Left renal pelvis (tissue), 4 donors: ENCODE data around the gene SLC22A31. TPM values are rescaled to one million over a fixed set of nuclear protein-coding genes. Genes with fewer than 3 reads are reported as not detected.
"Not testable (repeated sequence)": the region's sequence is repeated elsewhere in the genome, so short reads cannot be mapped to it uniquely, and the experiment has no call there.

Experiments
- DNase-seq, 4 donors: peaks; one replicate each; pipeline ENCODE4 v3.0.0-alpha.2; 2013; ENCODE audit warnings: low read depth in 4 of 4, low spot score in 3 of 4
- polyA plus RNA-seq, 4 donors: library from polyadenylated mRNA; unstranded; fragments of 120-200 nt; gene quantifications; one replicate each; pipeline ENCODE4 v1.2.1, GENCODE V29; 2013; ENCODE audit not compliant: insufficient read length in 4 of 4

Gene SLC22A31
- polyA plus RNA-seq, 4 donors = 0.40 to 1.1 (median 0.65) TPM

- no peak for DNase-seq
Measured at GRCh38 chr16:89168381-89169189, 31.8 kb downstream of the SLC22A31 start.

- peak in 1 of 4 donors; percentile 72 for DNase-seq
Measured at GRCh38 chr16:89167425-89167941, 32.9 kb downstream of the SLC22A31 start.

GRCh38 chr16:89166696-89167424 is 33.5 kb downstream of the SLC22A31 start:
- no peak for DNase-seq

- not testable (repeated sequence) for DNase-seq
Measured at GRCh38 chr16:89165681-89165979, 34.7 kb downstream of the SLC22A31 start.

GRCh38 chr16:89164847-89165680 is 35.3 kb downstream of the SLC22A31 start:
- no peak for DNase-seq

GRCh38 chr16:89164436-89164835 is 35.9 kb downstream of the SLC22A31 start:
- DNase-seq = no peak

GRCh38 chr16:89163297-89163696 is 37.0 kb downstream of the SLC22A31 start:
- DNase-seq = no peak

- no peak for DNase-seq
Measured at GRCh38 chr16:89161763-89162713, 38.3 kb downstream of the SLC22A31 start.

- DNase-seq = no peak
Measured at GRCh38 chr16:89160977-89161701, 39.2 kb downstream of the SLC22A31 start.

- no peak for DNase-seq
Measured at GRCh38 chr16:89159850-89160354, 40.4 kb downstream of the SLC22A31 start.

GRCh38 chr16:89159066-89159849 is 41.1 kb downstream of the SLC22A31 start:
- no peak for DNase-seq

- DNase-seq = no peak
Measured at GRCh38 chr16:89157778-89158177, 42.6 kb downstream of the SLC22A31 start.

- DNase-seq = no peak
Measured at GRCh38 chr16:89156740-89157645, 43.3 kb downstream of the SLC22A31 start.

- no peak for DNase-seq
Measured at GRCh38 chr16:89155851-89156739, 44.2 kb downstream of the SLC22A31 start.

- no peak for DNase-seq
Measured at GRCh38 chr16:89155184-89155679, 45.1 kb downstream of the SLC22A31 start.
